GM18505 (cell line): ENCODE data around the gene POLR2A.
A peak's percentile ranks its signal among the peaks of the same experiment; 100 is the strongest.
"Not testable (repeated sequence)": the region's sequence is repeated elsewhere in the genome, so short reads cannot be mapped to it uniquely, and the experiment has no call there.

Source experiments
- ATAC-seq: cut with Tn5 transposase; IDR thresholded peaks from one replicate; pipeline ENCODE4 v1.9.1; 2021; ENCODE audit not compliant: unreplicated experiment
- POLR2A ChIP-seq: IDR thresholded peaks from 4 replicates; pipeline ENCODE4 v1.6.1; 2011; ENCODE audit warnings: borderline replicate concordance; ENCODE audit not compliant: insufficient read depth, insufficient read length; ENCODE audit errors: extremely low read depth

POLR2A gene

DNA sequence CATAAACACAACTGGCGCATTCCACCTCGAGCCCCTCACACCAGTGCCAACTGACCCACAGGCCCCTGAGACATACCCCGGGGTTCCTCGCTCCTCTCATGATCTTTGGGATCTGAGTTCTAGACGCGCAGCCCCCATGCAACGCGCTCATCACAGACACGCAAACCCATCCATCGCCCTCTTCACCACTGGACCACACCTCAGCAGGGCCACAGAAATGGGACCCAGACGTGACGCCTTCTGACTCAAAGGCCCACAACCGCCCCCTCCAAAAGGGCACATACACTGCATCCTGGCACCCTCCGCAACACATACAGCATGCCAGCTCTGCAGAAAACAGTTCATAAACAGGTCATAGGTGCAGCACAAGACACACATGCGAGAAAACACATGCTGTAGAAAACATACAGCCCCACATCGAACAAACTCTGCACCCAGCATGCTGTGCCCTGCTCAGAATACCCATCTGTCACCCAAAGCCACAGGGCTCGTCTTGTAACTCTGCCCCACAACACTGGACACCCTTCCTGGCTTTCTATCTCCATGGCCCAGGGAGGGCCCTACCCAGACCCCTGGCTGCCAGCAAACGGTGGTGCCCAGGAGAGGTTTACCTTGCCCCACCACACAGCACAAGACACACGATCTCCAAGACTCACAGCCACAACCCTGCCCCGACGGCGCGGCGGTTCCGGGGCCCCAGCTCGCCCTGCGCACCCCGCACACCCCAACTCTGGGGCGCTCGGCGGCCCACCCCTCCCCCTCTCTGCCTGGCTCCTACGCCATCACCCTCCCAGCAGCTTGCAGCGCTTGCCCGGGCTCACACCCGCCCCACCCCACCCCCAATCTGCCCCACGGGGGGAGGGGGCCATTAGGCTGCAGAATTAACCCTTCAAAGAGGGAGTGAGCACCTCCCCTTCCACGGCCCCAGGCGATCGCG, 5.6 kb upstream of the POLR2A start:
- no peak for TF ChIP-seq POLR2A
- ATAC-seq = no peak

DNA sequence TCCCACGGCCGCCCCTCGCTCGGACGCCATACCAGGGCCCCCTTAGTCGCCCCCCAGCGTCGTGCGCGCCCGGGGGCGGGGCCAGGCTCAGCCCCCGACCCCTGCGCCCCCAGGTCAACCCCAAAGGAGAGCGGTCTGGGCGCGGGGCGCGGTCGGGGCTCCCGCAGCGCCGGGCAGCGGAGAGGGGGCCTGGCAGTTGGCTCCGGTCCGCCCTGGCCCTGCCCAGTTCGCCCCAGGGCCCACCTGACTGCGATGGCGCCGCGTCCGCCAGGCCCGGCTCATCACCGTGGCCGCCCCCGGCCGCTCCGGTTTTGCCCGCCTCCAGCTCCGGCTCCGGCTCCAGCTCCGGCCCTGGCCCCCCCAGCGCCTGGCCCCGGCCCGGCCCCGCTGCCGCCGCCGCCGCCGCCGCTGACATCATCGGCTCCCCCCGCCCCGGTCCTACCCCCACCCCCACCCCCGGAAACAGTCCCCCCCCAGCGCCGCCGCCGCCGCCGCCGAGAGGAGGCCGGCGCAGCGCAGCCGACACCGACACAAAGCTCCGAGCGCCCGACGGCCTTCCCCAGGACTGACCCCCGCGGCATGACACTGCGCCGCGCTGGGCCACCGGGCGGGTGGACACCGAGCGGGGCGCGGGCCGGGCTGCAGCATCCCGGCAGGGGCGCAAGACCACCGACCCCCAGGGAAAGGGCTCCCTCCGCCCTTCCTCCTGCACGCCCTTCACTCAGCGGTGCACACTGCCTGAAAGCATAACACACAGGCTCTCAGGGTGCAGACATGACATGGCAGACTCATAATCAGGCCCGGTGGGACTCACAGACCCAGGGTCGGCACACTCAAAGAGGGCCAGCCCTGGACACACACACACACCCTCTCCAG, 4.7 kb upstream of the POLR2A start, which contains the start of gene ZBTB4:
Gene ZBTB4, minus strand, starts transcription at position 419 of the 876 bp plus-strand sequence. CDS start 12,830 bp downstream, outside the sequence.
- no peak for ATAC-seq
- TF ChIP-seq POLR2A = peak; percentile 49

DNA sequence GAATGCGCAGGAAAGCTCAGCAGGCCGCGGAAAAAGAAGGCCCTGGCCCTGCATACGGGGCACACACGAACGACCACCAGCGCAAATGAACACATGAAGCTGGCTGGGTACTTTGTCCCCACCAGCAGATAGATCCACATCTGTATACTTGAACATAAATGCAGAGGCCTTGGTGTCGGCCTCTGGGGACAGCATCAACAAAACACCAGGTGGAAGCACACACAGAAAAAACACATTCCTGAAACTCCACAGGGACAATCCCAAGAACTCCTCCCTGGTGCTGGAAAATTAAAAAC, 4.1 kb upstream of the POLR2A start:
- no peak for ATAC-seq
- TF ChIP-seq POLR2A = no peak

DNA sequence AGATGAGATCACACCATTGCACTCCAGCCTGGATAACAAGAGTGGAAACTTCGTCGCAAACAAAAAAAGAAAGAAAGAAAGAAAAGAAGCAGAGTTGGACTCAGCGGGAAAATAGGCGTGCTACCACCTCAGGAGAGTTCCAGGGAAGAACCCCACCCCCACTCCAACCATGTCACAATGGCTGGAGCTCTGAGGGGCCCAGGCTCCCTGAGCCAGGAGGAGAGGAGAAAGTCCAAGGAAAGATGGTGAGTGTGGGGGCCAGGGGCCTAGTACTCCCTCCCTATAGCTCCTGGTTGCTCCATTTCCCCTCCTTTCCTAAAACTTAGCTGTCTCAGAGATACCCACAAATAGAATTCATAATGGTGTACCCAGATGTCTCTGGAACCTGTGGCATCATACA, 2.9 kb upstream of the POLR2A start, which contains the start of gene SLC35G6:
Gene SLC35G6, plus strand, starts transcription at position 172 of the 400 bp plus-strand sequence. Its CDS starts 71 bp downstream, at position 243.
- ATAC-seq = not testable (repeated sequence)

DNA sequence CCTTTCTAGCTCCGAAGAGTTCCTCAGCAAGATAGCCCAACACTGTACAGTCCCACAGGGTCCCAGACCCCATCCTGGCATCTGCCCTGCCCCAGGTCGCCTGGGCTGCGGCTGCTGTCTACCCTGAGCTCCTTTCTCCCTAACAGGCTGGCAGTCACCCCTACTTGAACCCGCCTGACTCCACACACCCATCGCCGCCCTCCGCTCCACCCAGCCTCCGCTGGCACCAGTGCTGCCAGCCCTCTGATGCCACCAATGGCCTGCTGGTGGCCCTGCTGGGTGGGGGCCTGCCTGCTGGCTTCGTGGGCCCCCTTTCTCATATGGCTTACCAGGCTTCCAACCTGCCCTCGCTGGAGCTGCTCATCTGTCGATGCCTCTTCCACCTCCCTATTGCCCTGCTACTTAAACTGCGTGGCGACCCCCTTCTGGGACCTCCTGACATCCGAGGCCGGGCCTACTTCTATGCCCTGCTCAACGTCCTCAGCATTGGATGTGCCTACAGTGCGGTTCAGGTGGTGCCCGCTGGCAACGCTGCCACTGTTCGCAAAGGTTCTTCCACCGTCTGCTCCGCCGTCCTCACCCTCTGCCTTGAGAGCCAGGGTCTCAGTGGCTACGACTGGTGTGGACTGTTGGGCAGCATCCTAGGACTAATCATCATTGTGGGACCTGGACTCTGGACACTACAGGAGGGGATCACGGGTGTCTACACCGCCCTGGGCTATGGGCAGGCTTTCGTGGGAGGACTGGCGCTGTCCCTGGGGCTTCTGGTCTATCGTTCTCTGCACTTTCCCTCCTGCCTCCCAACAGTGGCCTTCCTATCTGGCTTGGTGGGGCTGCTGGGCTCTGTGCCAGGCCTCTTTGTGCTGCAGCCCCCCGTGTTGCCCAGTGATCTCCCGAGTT, 2.1 kb upstream of the POLR2A start:
- not testable (repeated sequence) for ATAC-seq

DNA sequence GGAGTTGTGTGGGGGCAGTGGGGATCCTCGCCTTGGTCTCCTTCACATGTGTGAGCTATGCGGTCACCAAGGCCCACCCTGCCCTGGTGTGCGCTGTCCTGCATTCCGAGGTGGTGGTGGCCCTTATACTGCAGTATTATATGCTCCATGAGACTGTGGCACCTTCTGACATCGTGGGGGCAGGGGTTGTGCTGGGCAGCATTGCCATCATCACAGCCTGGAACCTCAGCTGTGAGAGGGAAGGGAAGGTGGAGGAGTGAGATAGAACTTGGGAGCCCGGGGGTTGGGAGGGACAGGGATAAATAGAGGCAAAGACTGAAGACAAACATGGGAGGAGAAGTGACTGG, 1.5 kb upstream of the POLR2A start:
- ATAC-seq = not testable (repeated sequence)

DNA sequence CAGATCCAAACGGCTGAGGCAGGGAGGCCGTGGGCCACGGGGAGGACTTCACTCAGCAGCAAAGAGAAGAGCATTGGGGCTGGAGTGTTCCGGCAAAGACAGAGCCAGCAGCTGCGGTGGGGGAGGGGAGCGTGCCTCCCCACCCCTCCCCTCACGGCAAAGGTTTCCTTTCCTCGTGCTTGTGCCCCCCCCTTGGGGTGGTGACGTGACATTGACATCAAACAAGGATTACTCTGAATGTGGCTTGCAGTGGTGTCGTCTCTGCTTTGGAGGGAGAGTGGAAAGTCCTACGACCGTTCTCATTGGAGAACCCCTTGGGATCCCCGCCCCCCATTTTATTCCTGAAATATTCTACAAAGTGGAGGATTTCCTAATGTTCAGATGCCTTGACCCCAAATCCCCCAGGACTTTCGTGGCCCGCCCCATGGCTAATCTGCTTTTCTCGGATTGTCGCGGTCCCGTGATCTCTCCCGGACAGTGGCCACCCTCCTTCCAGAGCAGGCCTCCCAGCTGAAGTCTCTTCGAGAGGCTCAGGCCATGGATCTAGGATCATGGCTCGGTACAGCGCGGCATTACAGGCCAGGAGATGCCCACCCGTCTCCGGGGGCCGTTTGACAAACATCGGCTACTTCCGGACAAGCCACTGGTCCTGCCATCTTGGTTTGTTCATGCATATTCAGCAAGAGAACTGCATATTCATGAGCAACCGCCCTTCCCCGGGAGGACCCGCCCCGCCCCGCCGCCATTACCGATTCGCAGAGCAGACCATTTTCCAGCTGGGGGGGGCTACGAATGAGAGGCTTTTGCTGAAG, 705 bp upstream of the POLR2A start:
- peak; percentile 44 for TF ChIP-seq POLR2A
- peak; percentile 28 for ATAC-seq

DNA sequence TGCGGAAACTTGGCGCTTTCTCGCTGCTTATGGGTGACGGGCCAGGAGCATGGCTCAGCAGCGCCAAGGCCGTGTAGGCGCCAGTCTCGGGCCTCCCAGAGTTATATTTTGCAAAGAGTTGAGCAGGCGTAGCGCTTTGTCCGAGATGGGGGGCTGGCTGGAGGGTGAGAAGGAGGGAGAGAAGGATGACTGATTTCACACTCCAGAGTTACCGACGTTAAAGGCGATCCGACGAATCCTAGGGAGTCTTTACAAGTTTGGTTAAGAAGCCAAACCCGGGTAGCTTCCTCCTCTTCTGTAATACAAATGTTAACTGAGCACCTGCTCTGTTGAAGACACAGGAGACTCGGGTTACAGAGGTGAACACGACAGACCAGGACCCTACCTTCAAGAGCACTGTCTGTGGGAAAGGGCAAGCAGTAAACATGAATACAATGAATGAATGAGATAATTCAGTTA, 782 bp downstream of the POLR2A start:
- ATAC-seq = no peak
- no peak for TF ChIP-seq POLR2A

DNA sequence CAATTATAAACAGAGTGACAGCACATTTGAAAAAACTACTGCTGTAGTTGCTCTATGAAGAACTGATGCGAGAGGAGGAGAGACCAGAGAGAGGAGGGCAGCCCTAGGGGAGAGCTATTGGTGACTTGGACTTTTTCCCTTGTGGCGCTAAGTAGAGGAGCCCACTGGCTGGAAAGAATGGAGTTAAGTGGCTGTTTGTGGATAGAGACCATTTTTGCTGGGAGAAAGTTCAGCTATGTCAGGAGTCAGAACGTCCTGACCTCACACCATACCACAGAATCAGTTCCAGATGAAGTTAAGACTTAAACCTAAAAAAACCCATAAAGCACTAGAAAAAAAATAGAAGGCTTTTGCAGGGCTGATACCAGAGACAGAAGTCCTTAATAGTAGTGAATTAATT, 2.0 kb downstream of the POLR2A start:
- no peak for ATAC-seq
- no peak for TF ChIP-seq POLR2A

DNA sequence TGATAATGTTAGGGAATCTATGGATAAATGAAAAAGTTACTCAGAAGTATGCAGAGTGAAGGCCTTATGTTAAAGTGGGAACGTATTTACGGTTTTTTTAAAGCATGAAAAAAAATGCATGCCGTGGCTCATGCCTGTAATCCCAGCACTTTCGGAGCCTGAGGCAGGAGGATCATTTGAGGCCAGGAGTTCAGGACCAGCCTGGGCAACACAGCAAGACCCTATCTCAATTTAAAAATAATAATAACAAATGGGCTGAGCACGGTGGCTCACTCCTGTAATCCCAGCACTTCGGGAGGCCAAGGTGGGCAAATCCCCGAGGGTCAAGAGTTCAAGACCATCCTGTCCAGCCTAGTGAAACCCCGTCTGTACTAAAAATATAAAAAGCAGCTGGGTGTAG, 6.0 kb downstream of the POLR2A start:
- no peak for TF ChIP-seq POLR2A
- ATAC-seq = no peak

DNA sequence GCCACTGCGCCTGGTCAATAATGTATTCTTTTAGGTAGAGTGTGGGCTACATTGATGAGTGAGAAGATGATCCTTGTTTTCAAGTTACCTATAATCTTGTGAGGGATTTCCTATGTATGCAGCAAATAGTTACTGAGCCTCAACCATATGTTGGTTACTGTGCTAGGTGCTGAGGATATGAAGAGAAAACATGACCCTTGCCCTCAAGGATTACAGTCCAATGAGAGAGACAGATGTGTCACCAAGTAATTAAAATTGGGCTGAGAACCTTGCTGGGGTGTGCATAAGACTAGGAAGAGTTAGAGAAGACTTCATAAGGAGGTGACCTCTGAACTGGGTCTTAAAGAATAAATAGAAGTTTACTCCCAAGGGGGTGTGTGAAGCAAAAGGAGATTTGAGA, 7.4 kb downstream of the POLR2A start:
- TF ChIP-seq POLR2A = no peak
- no peak for ATAC-seq

DNA sequence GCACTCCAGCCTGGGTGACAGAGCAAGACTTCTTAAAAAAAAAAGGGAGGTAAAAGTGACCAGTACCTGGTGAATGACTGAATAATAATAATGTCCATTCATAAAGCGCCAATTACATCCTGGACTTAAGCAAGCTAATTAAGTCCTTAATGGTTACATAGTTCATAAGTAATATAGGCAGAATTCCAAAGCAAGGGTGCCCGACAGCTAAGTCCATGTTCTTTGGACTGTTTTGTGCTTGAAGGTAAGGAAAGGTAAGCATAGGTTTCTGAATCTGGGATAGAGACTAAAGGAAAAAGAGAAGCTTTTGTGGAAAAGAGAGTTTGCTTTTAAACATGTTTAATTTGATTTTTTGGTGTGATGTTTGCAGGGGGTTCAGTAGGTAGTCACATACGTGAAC, 9.8 kb downstream of the POLR2A start:
- no peak for ATAC-seq
- no peak for TF ChIP-seq POLR2A

DNA sequence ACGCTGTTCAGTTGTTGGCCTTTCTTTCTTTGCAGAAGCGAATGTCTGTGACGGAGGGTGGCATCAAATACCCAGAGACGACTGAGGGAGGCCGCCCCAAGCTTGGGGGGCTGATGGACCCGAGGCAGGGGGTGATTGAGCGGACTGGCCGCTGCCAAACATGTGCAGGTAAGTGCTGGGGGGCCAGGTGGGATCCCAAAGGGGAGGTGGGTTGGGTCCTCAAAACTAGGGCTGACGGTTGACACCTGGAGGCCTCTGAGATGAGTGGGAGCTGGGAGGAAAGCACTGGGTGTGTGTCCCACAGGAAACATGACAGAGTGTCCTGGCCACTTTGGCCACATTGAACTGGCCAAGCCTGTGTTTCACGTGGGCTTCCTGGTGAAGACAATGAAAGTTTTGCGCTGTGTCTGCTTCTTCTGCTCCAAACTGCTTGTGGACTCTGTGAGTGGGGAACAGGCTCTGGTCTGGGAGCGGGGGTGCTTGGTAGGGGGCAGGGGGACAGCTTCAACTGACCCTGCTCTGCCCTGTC, 11.8 kb downstream of the POLR2A start:
- TF ChIP-seq POLR2A = no peak
- no peak for ATAC-seq
